Measurements from ENCODE around the gene STK32B. TPM values are rescaled to one million over a fixed set of nuclear protein-coding genes. Genes with fewer than 3 reads are reported as not detected.

The STK32B gene
- total and polyA plus RNA-seq, 2 donors (not counting 1 experiment from before 2014, with no cell fraction given), result 0.22 to 0.30 TPM

GRCh38 chr4:5192678-5193077 is 141.4 kb downstream of the STK32B start:
- Mint-ChIP-seq H3K27me3 (no peaks in the 10 kb centered on the region), H3K9me3 (ENCODE audit: insufficient read depth) (no peaks in the 10 kb centered on the region), H3K27ac (no peak overlapping the region), H3K4me1 (no peaks in the 10 kb centered on the region), H3K4me3 (no peak overlapping the region)
- Histone ChIP-seq H3K9me3 (ENCODE audit: control extremely low read depth in 1 of 3, control insufficient read depth in 2 of 3, insufficient read depth in 1 of 3, low read length in 2 of 3) (no peaks in the 10 kb centered on the region), H4K20me1 (ENCODE audit: control insufficient read depth, insufficient read depth, low read length, poor library complexity, severe bottlenecking) (no peaks in the 10 kb centered on the region), H3K36me3 (replicated peaks in 1 of 2; ENCODE audit: control extremely low read depth in 1 of 2, control insufficient read depth in 1 of 2, extremely low read depth in 1 of 2, insufficient read depth in 2 of 2, low read length in 1 of 2) (no peaks in the 10 kb centered on the region), H3K79me2 (ENCODE audit: control insufficient read depth, insufficient read depth, low read length) (no peaks in the 10 kb centered on the region), H3K4me1 (ENCODE audit: control insufficient read depth in 2 of 2, insufficient read depth in 2 of 2, low read length in 2 of 2) (no peaks in the 10 kb centered on the region), H3K27me3 (replicated peaks in 1 of 4; ENCODE audit: control extremely low read depth in 1 of 4, control insufficient read depth in 3 of 4, insufficient read depth in 4 of 4, low read length in 3 of 4) (no peaks in the 10 kb centered on the region), H3K4me3 (ENCODE audit: control extremely low read depth in 1 of 5, extremely low read depth in 1 of 5, insufficient read depth in 1 of 5, low read depth in 2 of 5, low read length in 4 of 5) (no peak overlapping the region), H3K9ac (ENCODE audit: low read length) (no peak overlapping the region), H3K27ac (ENCODE audit: low read length in 2 of 2) (no peak overlapping the region), H3K4me2 (replicated peaks; ENCODE audit: low read depth, low read length, poor library complexity, severe bottlenecking) (no peak overlapping the region), H2AFZ (ENCODE audit: insufficient read depth, low read depth, low read length, poor library complexity, severe bottlenecking) (no peak overlapping the region)
- no peak for TF ChIP-seq EZH2 (IDR thresholded peaks at IDR 0.05; ENCODE audit: borderline replicate concordance, insufficient read depth, low read depth, low read length, poor library complexity, severe bottlenecking)
- no peak for TF ChIP-seq CTCF (IDR thresholded peaks at IDR 0.05)
- ATAC-seq (ENCODE audit: low read depth), result no peak
- intact Hi-C loops (cut with micrococcal nuclease), result no loop called here
- WGBS (ENCODE audit: insufficient coverage), result 80% methylated on average over 9 of the region's 12 CpGs
- ChIA-PET CTCF (no interaction called here), POLR2A (no interaction called here)
- DNase-seq, result no peak

GRCh38 chr4:5198656-5199541 is 147.6 kb downstream of the STK32B start:
- Histone ChIP-seq H3K4me3 (ENCODE audit: control extremely low read depth in 1 of 5, extremely low read depth in 1 of 5, insufficient read depth in 1 of 5, low read depth in 2 of 5, low read length in 4 of 5) (no peak overlapping the region), H3K9me3 (ENCODE audit: control extremely low read depth in 1 of 3, control insufficient read depth in 2 of 3, insufficient read depth in 1 of 3, low read length in 2 of 3) (peaks cover 0 to 9% (median 0%) of the 10 kb centered on the region in 3 donors), H3K4me2 (replicated peaks; ENCODE audit: low read depth, low read length, poor library complexity, severe bottlenecking) (no peak overlapping the region), H4K20me1 (ENCODE audit: control insufficient read depth, insufficient read depth, low read length, poor library complexity, severe bottlenecking) (no peaks in the 10 kb centered on the region), H3K36me3 (replicated peaks in 1 of 2; ENCODE audit: control extremely low read depth in 1 of 2, control insufficient read depth in 1 of 2, extremely low read depth in 1 of 2, insufficient read depth in 2 of 2, low read length in 1 of 2) (no peaks in the 10 kb centered on the region), H3K9ac (ENCODE audit: low read length) (no peak overlapping the region), H2AFZ (ENCODE audit: insufficient read depth, low read depth, low read length, poor library complexity, severe bottlenecking) (no peak overlapping the region), H3K27ac (ENCODE audit: low read length in 2 of 2) (no peak overlapping the region), H3K79me2 (ENCODE audit: control insufficient read depth, insufficient read depth, low read length) (no peaks in the 10 kb centered on the region), H3K27me3 (replicated peaks in 1 of 4; ENCODE audit: control extremely low read depth in 1 of 4, control insufficient read depth in 3 of 4, insufficient read depth in 4 of 4, low read length in 3 of 4) (no peaks in the 10 kb centered on the region), H3K4me1 (ENCODE audit: control insufficient read depth in 2 of 2, insufficient read depth in 2 of 2, low read length in 2 of 2) (no peaks in the 10 kb centered on the region)
- intact Hi-C loops (cut with micrococcal nuclease), result no loop called here
- ChIA-PET POLR2A (no interaction called here), CTCF (no interaction called here)
- TF ChIP-seq CTCF (IDR thresholded peaks at IDR 0.05), result no peak
- TF ChIP-seq EZH2 (IDR thresholded peaks at IDR 0.05; ENCODE audit: borderline replicate concordance, insufficient read depth, low read depth, low read length, poor library complexity, severe bottlenecking), result no peak
- ATAC-seq (ENCODE audit: low read depth), result no peak
- no peak for DNase-seq
- 79% methylated on average over 4 of the region's 7 CpGs for WGBS (ENCODE audit: insufficient coverage)
- no peak overlapping the region for H3K4me3 Mint-ChIP-seq
- H3K27me3 Mint-ChIP-seq, result no peaks in the 10 kb centered on the region
- H3K4me1 Mint-ChIP-seq, result no peaks in the 10 kb centered on the region
- no peaks in the 10 kb centered on the region for H3K9me3 Mint-ChIP-seq (ENCODE audit: insufficient read depth)
- no peak overlapping the region for H3K27ac Mint-ChIP-seq
